ENCODE measurements around the gene HRAS.

HRAS gene

DNA sequence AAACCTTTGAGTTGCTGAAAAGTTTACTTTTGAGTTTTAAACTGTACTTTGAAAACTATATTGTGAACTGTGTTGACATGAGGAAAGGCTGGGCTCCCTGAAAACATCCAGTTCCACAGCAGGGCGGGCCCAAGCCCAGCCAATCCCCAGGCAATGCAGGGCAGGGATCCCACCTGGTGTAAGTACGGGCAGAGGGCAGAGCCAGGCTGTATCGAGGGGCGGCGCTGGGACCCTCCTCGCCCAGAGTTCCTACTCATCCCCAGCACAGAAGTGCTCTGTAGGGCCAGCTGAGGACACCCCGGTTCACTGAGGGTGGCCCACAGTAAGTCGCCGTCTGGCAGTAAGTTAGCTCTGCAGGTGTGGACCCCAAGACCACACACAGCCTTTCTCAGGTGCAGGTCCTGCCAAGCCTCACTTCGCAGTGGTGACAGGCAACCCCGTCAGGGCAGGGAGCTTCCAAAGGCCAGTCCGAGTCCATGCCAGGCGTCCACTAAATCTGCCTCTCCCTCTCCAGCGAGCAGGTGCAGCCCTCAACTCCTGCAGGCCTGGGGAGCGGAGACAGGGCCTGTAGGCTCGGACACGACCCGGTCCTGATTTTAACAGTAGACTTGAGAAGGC, 31.7 kb upstream of the HRAS start:
- DNase-seq = no peak

DNA sequence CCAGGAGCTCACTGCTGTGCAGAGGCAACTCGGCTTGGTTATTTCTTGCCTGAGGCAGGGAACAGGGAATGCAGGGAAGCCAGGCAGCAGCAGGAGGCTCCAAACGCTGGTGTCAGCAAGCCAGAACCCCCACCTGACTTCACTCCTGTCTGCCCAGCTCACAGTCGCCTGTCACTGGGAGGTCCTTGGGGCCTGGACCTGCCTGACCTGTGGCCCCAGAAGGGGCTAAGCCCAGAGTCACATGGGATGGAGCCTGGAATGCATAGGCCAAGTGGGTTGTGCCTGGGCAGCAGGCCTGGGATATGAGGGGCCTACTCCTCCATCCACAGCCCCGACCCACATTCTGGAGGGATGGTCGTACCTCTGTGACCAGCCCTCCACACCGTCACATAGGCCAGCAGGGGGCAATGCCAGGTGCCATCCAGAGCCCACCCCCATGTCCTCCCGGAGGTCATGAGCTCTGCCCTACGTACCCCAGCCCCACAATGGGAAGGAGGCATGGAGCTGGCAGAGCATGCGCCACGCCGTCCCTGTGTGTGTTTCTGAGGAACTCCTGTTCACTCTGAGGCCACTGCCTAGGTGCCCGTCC, 30.6 kb upstream of the HRAS start:
- DNase-seq = peak; percentile 27

GRCh38 chr11:563812-564578, 28.6 kb upstream of the HRAS start:
- DNase-seq = no peak

DNA sequence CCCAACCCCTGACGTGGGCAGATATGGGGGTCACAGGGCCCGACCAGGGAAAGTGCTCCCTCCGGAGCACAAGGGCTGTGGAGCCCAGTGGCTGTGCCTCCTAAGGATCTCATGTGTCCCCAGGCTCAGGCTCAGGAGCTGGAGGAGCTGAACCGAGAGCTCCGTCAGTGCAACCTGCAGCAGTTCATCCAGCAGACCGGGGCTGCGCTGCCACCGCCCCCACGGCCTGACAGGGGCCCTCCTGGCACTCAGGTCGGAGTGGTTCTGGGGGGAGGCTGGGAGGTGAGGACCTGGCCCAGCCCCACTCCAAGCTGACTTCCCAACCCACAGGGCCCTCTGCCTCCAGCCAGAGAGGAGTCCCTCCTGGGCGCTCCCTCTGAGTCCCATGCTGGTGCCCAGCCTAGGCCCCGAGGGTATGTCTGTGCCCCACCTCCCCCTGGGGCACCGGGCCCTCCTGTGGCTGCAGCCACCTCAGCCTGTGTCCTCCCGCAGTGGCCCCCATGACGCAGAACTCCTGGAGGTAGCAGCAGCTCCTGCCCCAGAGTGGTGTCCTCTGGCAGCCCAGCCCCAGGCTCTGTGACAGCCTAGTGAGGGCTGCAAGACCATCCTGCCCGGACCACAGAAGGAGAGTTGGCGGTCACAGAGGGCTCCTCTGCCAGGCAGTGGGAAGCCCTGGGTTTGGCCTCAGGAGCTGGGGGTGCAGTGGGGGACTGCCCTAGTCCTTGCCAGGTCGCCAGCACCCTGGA, 27.9 kb upstream of the HRAS start:
- no peak for DNase-seq

- DNase-seq = no peak
Observed at GRCh38 chr11:562046-562645, 26.8 kb upstream of the HRAS start.

- DNase-seq = no peak
Observed at GRCh38 chr11:561148-562003, 26.0 kb upstream of the HRAS start.

GRCh38 chr11:560305-561147, 25.1 kb upstream of the HRAS start, which contains the start of the genes LMNTD2 and RASSF7:
Gene LMNTD2, minus strand, starts transcription at chr11:560738. Its CDS starts 22 bp downstream, at chr11:560716.
Gene RASSF7, plus strand, starts transcription at chr11:560970. Its CDS starts 799 bp downstream, at chr11:561769.
- DNase-seq = peak; percentile 96

DNA sequence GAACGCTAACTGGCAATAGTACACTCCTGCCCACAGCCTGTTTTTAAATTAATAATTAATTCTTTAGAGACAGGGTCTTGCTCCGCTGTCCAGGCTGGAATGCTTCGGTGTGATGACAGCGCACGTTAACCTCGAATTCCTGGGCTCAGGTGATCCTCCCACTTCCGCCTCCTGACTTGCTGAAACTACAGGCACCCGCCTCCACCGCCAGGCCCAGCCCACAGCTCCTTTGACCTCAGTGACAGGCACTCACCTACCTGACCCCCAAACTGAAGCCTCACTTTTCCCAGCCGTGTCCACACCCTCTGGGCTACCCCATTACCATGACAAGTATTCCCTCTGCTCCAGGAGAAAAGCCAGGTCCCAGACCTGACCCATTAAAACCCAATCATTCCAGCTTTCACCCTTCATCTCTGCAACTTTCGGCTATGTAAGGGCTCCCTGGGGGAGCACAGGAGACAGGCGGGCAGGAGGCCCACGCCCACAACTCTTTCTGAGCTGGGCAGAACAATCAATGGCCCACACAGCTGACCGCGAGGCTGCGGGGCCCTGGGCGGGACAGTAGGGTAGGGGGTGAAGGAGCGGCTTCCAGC, 24.4 kb upstream of the HRAS start:
- no peak for DNase-seq

DNA sequence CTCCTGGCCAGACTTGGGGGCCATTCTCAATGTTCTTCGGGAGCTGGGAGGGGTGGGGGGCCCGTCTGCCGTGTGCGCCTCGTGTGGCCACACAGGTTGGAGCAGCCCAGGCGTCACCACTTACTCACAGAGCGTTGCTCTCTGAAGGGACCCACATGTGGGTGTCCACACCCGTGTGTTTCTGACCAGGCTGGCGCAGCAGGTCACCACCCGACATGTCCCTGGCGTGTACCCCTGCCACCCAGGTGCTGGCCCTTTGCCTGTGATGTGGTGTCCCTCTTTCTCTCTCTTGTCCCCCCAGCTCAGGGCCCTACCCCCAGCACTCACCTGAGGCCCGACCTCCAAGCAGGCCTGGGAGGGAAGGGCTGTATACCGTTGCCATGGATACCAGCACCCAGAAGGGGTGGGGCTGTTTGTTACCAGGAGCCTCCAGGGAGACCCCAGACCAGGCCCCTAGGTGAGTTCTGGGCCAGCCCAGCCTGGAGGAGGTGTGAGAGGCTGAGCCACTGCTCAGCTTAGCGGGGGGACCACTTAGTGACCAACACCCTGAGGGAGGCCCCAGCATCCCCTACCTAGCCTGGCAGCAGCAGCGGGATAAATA, 23.7 kb upstream of the HRAS start:
- no peak for DNase-seq

DNA sequence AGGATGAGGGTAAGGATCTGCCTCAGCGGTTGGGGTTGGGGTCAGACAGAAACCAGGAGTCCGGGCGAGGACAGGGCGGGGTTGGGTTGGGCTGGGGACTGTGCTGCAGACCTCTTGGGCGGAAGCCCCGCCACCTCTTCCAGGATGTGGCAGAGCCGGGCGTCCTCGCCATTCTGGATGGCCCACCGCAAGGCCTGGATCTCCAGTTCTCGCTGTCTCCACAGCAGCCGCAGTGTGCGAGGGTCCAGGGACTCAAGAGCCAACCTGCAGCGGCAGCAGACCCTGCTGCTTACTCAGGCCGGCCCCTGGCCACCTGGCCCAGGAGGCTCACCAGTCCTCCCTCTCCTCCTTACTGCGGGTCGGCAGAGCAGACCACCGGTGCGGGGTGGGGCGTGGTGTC, 23.1 kb upstream of the HRAS start:
- no peak for DNase-seq

DNA sequence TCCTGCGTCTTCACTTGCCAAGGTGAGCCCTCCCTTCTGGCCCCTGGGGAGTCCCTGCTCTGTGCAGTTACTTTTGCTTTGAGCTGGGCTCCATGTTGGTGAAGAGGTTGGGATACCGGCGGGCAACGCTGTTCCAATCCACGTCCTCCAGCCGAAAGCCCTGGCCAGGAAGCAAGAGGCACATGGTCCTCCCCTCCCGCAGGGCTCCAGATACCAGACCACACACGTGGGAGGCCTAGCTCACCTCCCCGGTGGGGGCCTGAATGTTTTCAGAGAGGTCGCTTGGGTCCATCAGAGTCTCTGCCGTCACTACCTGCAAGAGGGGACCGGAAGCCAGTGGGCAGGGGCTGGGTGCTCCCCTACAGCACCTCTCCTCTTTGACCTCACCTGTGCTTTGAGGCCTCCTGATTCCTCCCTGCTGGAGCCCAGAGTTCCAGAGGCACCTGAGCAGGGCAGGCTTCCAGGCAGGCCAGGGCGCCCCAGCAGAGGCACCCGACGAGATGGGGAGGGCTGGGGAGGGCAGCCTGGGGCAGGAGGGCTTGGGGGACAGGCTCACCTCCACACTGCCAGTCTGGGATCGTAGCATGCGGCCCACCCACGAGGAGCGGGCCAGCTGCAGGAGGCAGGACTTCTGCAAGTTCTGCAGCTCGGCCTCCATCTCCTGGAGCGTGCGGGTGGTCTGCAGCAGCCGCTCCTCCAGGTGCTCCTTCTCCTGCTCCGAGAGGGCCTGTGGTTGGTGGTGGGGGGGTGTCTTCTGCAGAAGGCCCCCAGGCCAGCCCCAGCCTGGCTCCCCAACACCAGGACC, 22.2 kb upstream of the HRAS start:
- DNase-seq = no peak

- DNase-seq = no peak
Observed at GRCh38 chr11:556662-557256, 21.4 kb upstream of the HRAS start.

GRCh38 chr11:555780-556661, 20.6 kb upstream of the HRAS start:
- no peak for DNase-seq

GRCh38 chr11:555227-555779, 19.9 kb upstream of the HRAS start:
- no peak for DNase-seq

- DNase-seq = peak; percentile 89
Observed at GRCh38 chr11:554428-555226, 19.3 kb upstream of the HRAS start.

DNA sequence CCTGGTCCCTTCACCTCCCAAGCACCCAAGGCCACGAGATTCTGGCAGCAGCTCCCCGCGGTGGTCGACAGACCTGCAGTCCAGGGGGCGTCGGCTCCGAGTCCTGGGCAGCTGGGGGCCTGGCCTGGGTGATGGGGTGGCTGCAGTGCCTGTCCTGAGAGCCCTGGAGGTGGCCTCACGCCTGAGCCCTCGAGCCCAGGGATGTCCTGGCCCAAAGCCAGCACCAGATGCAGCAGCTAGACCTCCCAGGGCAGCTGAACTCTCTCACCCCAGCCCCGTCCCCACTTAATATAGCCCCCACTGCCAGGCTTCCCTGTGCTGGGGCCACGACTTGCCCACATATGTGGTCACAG, 18.6 kb upstream of the HRAS start:
- DNase-seq = no peak

Data from NCI-H345 (cell line).